Trophoblast cell (in vitro differentiated cells and primary cell): ENCODE results near the gene JMJD8.
A peak's percentile ranks its signal among the peaks of the same experiment; 100 is the strongest.

Source experiments
- DNase-seq, 2 donors: peaks; one replicate each; pipeline ENCODE4 v3.0.0-alpha.2; 2016
- H2AFZ ChIP-seq: 2 replicates; pipeline ENCODE4 v1.6.1; 2013; ENCODE audit warnings: low read length, moderate library complexity, mild to moderate bottlenecking; ENCODE audit not compliant: insufficient read depth, poor library complexity
- H2AK5ac ChIP-seq: 2 replicates; pipeline ENCODE4 v1.6.1; 2013; ENCODE audit warnings: mild to moderate bottlenecking, low read length
- H2BK120ac ChIP-seq: 2 replicates; pipeline ENCODE4 v1.6.1; 2013; ENCODE audit warnings: low read length, mild to moderate bottlenecking, moderate library complexity; ENCODE audit not compliant: insufficient read depth, poor library complexity
- H2BK12ac ChIP-seq: 2 replicates; pipeline ENCODE4 v1.6.1; 2013; ENCODE audit warnings: mild to moderate bottlenecking, low read length, moderate library complexity
- H2BK5ac ChIP-seq: 2 replicates; pipeline ENCODE4 v1.6.1; 2013; ENCODE audit warnings: low read length, low read depth, moderate library complexity, mild to moderate bottlenecking; ENCODE audit not compliant: poor library complexity
- H3K14ac ChIP-seq: 2 replicates; pipeline ENCODE4 v1.6.1; 2013; ENCODE audit warnings: mild to moderate bottlenecking, low read length
- H3K18ac ChIP-seq: 2 replicates; pipeline ENCODE4 v1.6.1; 2013; ENCODE audit warnings: mild to moderate bottlenecking, low read length
- H3K23ac ChIP-seq: 2 replicates; pipeline ENCODE4 v1.6.1; 2013; ENCODE audit warnings: low read length
- H3K27ac ChIP-seq: 2 replicates; pipeline ENCODE4 v1.5.1; 2013; ENCODE audit warnings: low read depth, mild to moderate bottlenecking, inconsistent platforms, low read length, moderate library complexity
- H3K27me3 ChIP-seq: 2 replicates; pipeline ENCODE4 v1.6.1; 2013; ENCODE audit warnings: inconsistent platforms, mild to moderate bottlenecking, low read length, moderate library complexity; ENCODE audit not compliant: insufficient read depth
- H3K36me3 ChIP-seq, 2 experiments: 1 replicate in 1 of 2; 2 replicates in 1 of 2; pipeline ENCODE4 v1.6.1; 2013; ENCODE audit warnings: low read length in 2 of 2, mild to moderate bottlenecking in 2 of 2, moderate library complexity in 1 of 2; ENCODE audit not compliant: insufficient read depth in 2 of 2, control insufficient read depth in 1 of 2
- H3K4ac ChIP-seq: 2 replicates; pipeline ENCODE4 v1.6.1; 2013; ENCODE audit warnings: low read depth, mild to moderate bottlenecking, low read length, moderate library complexity
- H3K4me1 ChIP-seq, 2 experiments: 1 replicate in 1 of 2; 2 replicates in 1 of 2; pipeline ENCODE4 v1.6.1; 2013; ENCODE audit warnings: low read length in 2 of 2, mild to moderate bottlenecking in 2 of 2, moderate library complexity in 1 of 2; ENCODE audit not compliant: insufficient read depth in 2 of 2, control insufficient read depth in 1 of 2
- H3K4me2 ChIP-seq: 2 replicates; pipeline ENCODE4 v1.6.1; 2013; ENCODE audit warnings: inconsistent platforms, mild to moderate bottlenecking, low read length, moderate library complexity
- H3K4me3 ChIP-seq: 2 replicates; pipeline ENCODE4 v1.5.1; 2013; ENCODE audit warnings: mild to moderate bottlenecking, low read depth, low read length, inconsistent platforms
- H3K79me1 ChIP-seq: one replicate; pipeline ENCODE4 v1.6.1; 2013; ENCODE audit warnings: low read length
- H3K79me2 ChIP-seq: 2 replicates; pipeline ENCODE4 v1.6.1; 2013; ENCODE audit warnings: low read length, mild to moderate bottlenecking; ENCODE audit not compliant: control insufficient read depth, insufficient read depth, poor library complexity
- H3K9ac ChIP-seq: 2 replicates; pipeline ENCODE4 v1.6.1; 2013; ENCODE audit warnings: mild to moderate bottlenecking, low read length
- H3K9me3 ChIP-seq: 2 replicates; pipeline ENCODE4 v1.6.1; 2013; ENCODE audit warnings: low read depth, mild to moderate bottlenecking, control low read depth, inconsistent platforms, low read length; ENCODE audit not compliant: insufficient read depth
- H4K12ac ChIP-seq: 2 replicates; pipeline ENCODE4 v1.6.1; 2013; ENCODE audit warnings: low read depth, mild to moderate bottlenecking, low read length, moderate library complexity
- H4K8ac ChIP-seq: 2 replicates; pipeline ENCODE4 v1.6.1; 2013; ENCODE audit warnings: low read depth, mild to moderate bottlenecking, low read length, moderate library complexity
- H4K91ac ChIP-seq: one replicate; pipeline ENCODE4 v1.6.1; 2013; ENCODE audit warnings: low read depth, mild to moderate bottlenecking, low read length, moderate library complexity
- WGBS: extraction: QIAGEN DNeasy Blood & Tissue Kit; methylation state at CpG from one replicate; pipeline ENCODE4 v1.1.7; 2013; ENCODE audit warnings: missing lambda C conversion rate; ENCODE audit not compliant: insufficient read length, insufficient coverage; ENCODE audit errors: extremely low coverage; 5-methylcytosine and 5-hydroxymethylcytosine counted together

Gene JMJD8

DNA sequence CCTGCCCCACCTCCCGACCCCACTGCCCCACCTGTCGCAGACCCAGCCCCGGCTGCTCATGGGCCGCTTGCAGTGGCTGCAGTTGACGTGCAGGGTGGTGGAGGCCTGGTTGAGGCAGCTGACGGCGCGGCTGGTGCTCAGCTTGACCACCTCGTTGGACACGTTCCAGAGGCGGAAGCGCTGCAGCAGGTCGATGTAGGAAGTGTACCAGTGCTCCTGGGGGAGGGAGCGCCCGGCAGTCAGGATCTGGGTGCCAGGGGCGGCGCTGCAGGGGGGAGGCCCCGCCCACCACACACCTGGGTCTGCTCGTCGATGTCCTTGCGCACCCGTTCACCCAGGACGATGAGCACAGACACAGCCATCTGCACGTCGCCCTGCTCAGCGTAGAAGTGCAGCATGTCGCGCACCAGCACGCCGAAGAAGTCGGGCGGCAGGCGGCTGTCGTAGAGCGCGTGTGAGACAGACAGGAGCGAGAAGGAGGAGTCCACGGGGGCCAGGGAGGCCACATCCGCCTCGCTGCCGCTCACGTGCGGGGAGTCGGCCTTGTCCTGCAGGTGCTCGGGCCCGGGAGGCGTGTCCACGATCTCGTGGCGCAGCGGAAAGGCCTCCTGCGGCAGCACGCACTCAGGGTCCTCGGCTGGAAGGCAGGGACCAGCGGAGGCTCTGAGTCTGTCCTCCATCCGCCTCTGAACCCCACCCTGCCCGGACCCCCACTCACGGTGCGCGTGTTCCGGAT, 995 bp upstream of the JMJD8 start:
- Histone ChIP-seq H3K36me3 (peaks cover 54 to 57% of the 10 kb centered on the region in 2 experiments), H3K4me1 (peaks cover 28 to 34% of the 10 kb centered on the region in 2 experiments), H3K4me3 (peak overlapping the region; percentile 10), H3K4me2 (no peak overlapping the region), H3K18ac (no peak overlapping the region), H2BK120ac (no peak overlapping the region), H3K27ac (no peak overlapping the region), H3K79me1 (peaks cover 14% of the 10 kb centered on the region), H2BK5ac (no peak overlapping the region), H3K9ac (no peak overlapping the region), H4K91ac (no peak overlapping the region), H3K79me2 (peaks cover 20% of the 10 kb centered on the region), H2AFZ (no peak overlapping the region), H4K12ac (no peak overlapping the region), H4K8ac (peak overlapping the region; percentile 24), H3K4ac (no peak overlapping the region), H3K14ac (no peak overlapping the region), H3K23ac (no peak overlapping the region), H2BK12ac (no peak overlapping the region), H3K9me3 (peaks cover 6% of the 10 kb centered on the region), H3K27me3 (no peaks in the 10 kb centered on the region), H2AK5ac (no peak overlapping the region)
- WGBS, result no CpG with 5 or more reads among the region's 61 CpGs
- no peak for DNase-seq

DNA sequence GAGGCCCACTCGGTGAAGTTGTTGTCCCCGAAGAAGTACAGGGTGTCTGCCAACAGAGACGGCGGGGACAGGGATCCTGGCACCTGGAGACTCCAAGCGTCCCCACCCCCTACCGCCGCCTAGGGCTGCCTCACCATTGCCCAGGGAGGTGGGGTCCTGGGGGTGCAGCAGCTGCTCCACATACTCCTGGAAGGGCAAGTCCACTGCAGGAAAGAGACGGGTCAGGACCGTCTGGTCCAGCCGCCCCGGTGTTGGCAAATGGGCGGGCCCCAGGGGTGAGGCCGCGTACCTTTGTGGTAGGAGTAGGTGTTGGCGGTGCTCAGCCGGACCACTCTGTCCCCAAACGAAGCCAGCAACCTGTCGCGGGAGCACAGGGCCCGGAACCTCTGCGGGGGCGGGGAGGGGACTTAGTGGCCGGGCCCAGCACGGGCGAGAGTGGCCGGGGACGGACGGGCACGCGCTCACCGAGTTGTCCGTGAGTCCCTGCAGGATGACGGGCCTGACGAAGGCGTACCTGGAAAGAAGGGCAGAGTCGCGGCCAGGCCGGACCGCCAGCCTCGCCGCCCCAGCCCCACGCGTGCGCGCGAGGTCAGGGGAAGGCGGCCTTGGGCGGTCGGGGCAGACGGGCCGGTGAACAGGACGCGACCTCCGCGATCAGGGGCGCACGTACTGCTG, 601 bp downstream of the JMJD8 start:
- no CpG with 5 or more reads among the region's 57 CpGs for WGBS

GRCh38 chr16:682493-683395, 1.4 kb downstream of the JMJD8 start:
- Histone ChIP-seq H3K79me1 (peaks cover 14% of the 10 kb centered on the region), H3K23ac (no peak overlapping the region), H3K36me3 (peaks cover 52 to 57% of the 10 kb centered on the region in 2 experiments), H3K4ac (peak overlapping the region; percentile 5), H3K27ac (no peak overlapping the region), H4K12ac (no peak overlapping the region), H3K9ac (peak overlapping the region; percentile 30), H3K79me2 (peaks cover 21% of the 10 kb centered on the region), H3K4me1 (peaks cover 27 to 32% of the 10 kb centered on the region in 2 experiments), H4K91ac (no peak overlapping the region), H2BK12ac (no peak overlapping the region), H3K18ac (no peak overlapping the region), H3K27me3 (no peaks in the 10 kb centered on the region), H4K8ac (no peak overlapping the region), H3K4me2 (peak overlapping the region; percentile 90), H2AFZ (no peak overlapping the region), H3K4me3 (no peak overlapping the region), H2BK120ac (no peak overlapping the region), H3K14ac (no peak overlapping the region), H2BK5ac (no peak overlapping the region), H3K9me3 (peaks cover 6% of the 10 kb centered on the region), H2AK5ac (no peak overlapping the region)
- DNase-seq, result no peak
- no CpG with 5 or more reads among the region's 36 CpGs for WGBS

More for the DNA sequence above, 601 bp downstream of the JMJD8 start:
- Histone ChIP-seq H2BK120ac (peak overlapping the region; percentile 55), H4K12ac (peak overlapping the region; percentile 81), H3K14ac (peak overlapping the region; percentile 97), H2AFZ (peak overlapping the region; percentile 67), H3K79me2 (peaks cover 21% of the 10 kb centered on the region), H3K4me1 (peaks cover 27 to 32% of the 10 kb centered on the region in 2 experiments), H3K4me3 (peak overlapping the region; percentile 98), H3K36me3 (peaks cover 54 to 57% of the 10 kb centered on the region in 2 experiments), H2BK12ac (no peak overlapping the region), H3K27ac (peak overlapping the region; percentile 59), H3K27me3 (no peaks in the 10 kb centered on the region), H2BK5ac (peak overlapping the region; percentile 47), H3K9me3 (peaks cover 6% of the 10 kb centered on the region), H4K91ac (peak overlapping the region; percentile 92), H2AK5ac (peak overlapping the region; percentile 97), H3K18ac (peak overlapping the region; percentile 60), H3K9ac (peak overlapping the region; percentile 81), H3K79me1 (peaks cover 14% of the 10 kb centered on the region), H3K4me2 (peak overlapping the region; percentile 90), H3K23ac (no peak overlapping the region), H4K8ac (peak overlapping the region; percentile 81), H3K4ac (peak overlapping the region; percentile 18)
- peak in 1 of 2 donors; percentile 30 for DNase-seq

DNA sequence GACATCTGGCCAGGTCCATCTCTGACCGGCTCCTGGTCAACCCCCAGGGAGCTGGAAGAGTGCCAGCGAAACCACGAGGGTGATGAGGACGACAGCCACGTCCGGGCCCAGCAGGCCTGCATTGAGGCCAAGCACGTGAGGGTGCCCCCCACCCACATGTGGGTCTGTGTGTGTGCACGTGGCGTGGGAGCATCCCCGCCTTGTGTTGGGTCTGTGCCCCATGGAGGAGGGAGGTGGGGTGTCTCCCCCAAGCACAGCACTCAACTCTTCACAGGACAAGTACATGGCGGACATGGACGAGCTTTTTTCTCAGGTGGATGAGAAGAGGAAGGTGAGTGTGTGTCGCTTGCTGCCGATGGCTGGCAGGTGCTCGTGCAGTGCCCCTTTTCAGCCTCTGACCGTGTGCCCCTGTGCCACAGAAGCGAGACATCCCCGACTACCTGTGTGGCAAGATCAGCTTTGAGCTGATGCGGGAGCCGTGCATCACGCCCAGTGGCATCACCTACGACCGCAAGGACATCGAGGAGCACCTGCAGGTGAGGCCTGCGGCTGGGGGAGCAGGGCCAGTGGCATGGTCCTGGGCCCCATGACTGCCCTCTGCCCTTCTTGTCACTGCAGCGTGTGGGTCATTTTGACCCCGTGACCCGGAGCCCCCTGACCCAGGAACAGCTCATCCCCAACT, 2.2 kb downstream of the JMJD8 start:
- Histone ChIP-seq H3K4me3 (peak overlapping the region; percentile 6), H3K79me1 (peaks cover 14% of the 10 kb centered on the region), H3K79me2 (peaks cover 21% of the 10 kb centered on the region), H3K23ac (no peak overlapping the region), H3K4me1 (peaks cover 27 to 32% of the 10 kb centered on the region in 2 experiments), H3K27ac (no peak overlapping the region), H3K36me3 (peaks cover 43 to 48% of the 10 kb centered on the region in 2 experiments), H3K4ac (peak overlapping the region; percentile 91), H2AK5ac (no peak overlapping the region), H3K9ac (no peak overlapping the region), H3K4me2 (peak overlapping the region; percentile 85), H3K27me3 (no peaks in the 10 kb centered on the region), H3K9me3 (peaks cover 4% of the 10 kb centered on the region), H2AFZ (no peak overlapping the region), H4K91ac (no peak overlapping the region), H4K12ac (no peak overlapping the region), H4K8ac (no peak overlapping the region), H2BK12ac (no peak overlapping the region), H3K18ac (no peak overlapping the region), H3K14ac (no peak overlapping the region), H2BK5ac (no peak overlapping the region), H2BK120ac (no peak overlapping the region)
- WGBS, result no CpG with 5 or more reads among the region's 28 CpGs
- DNase-seq, result no peak
